Islet precursor cell (in vitro differentiated cells): ENCODE results near the gene TTC28.

Experiments used
- DNase-seq: peaks from one replicate; pipeline ENCODE4 v3.0.0-alpha.2; 2018

TTC28 gene

GRCh38 chr22:28346308-28346707, 333.3 kb downstream of the TTC28 start:
- DNase-seq: no peak

GRCh38 chr22:28344918-28345703, 334.5 kb downstream of the TTC28 start:
- no peak for DNase-seq

- DNase-seq: no peak
These were observed 338.6 kb downstream of the TTC28 start for GRCh38 chr22:28341001-28341400.

GRCh38 chr22:28333088-28333487, 346.6 kb downstream of the TTC28 start:
- no peak for DNase-seq

- DNase-seq: no peak
These were observed 347.2 kb downstream of the TTC28 start for GRCh38 chr22:28332410-28332809.

- DNase-seq: no peak
These were observed 347.9 kb downstream of the TTC28 start for GRCh38 chr22:28331695-28332094.

- no peak for DNase-seq
These were observed 350.2 kb downstream of the TTC28 start for GRCh38 chr22:28329186-28330073.

GRCh38 chr22:28328756-28329155, 350.9 kb downstream of the TTC28 start:
- DNase-seq: no peak

GRCh38 chr22:28316014-28316413, 363.6 kb downstream of the TTC28 start:
- peak; percentile 71 for DNase-seq

- no peak for DNase-seq
These were observed 364.7 kb downstream of the TTC28 start for GRCh38 chr22:28314959-28315358.

- DNase-seq: no peak
These were observed 369.3 kb downstream of the TTC28 start for GRCh38 chr22:28310299-28310698.

GRCh38 chr22:28299753-28300152, 379.9 kb downstream of the TTC28 start:
- no peak for DNase-seq

- no peak for DNase-seq
These were observed 380.3 kb downstream of the TTC28 start for GRCh38 chr22:28299309-28299708.

- DNase-seq: no peak
These were observed 382.1 kb downstream of the TTC28 start for GRCh38 chr22:28297504-28297903.

GRCh38 chr22:28296452-28296851, 383.2 kb downstream of the TTC28 start:
- no peak for DNase-seq

- DNase-seq: no peak
These were observed 396.5 kb downstream of the TTC28 start for GRCh38 chr22:28283068-28283654.

- DNase-seq: no peak
These were observed 397.1 kb downstream of the TTC28 start for GRCh38 chr22:28282405-28283067.

GRCh38 chr22:28279888-28280287, 399.8 kb downstream of the TTC28 start:
- no peak for DNase-seq

- no peak for DNase-seq
These were observed 410.4 kb downstream of the TTC28 start for GRCh38 chr22:28269277-28269676.

- no peak for DNase-seq
These were observed 410.8 kb downstream of the TTC28 start for GRCh38 chr22:28268850-28269249.

GRCh38 chr22:28268171-28268570, 411.5 kb downstream of the TTC28 start:
- DNase-seq: no peak

- DNase-seq: no peak
These were observed 419.0 kb downstream of the TTC28 start for GRCh38 chr22:28260619-28261018.

GRCh38 chr22:28259774-28260312, 419.8 kb downstream of the TTC28 start:
- DNase-seq: no peak
